ENCODE data around the gene ANO10.

ANO10 gene

GRCh38 chr3:43426388-43426787 lies 195.4 kb downstream of the ANO10 start:
- H3K27me3 ChIP-seq, result no peaks in the 10 kb centered on the region
- peaks cover 0 to 10% (median 0%) of the 10 kb centered on the region in 11 experiments; a peak in 5 of 22 replicates for H3K9me3 ChIP-seq (replicated peaks in 1 of 11)
- no peaks in the 10 kb centered on the region for H4K20me1 ChIP-seq
- no peak overlapping the region for H3K27ac ChIP-seq
- H3K4me3 ChIP-seq, result no peak overlapping the region
- no peak overlapping the region for H3K4me2 ChIP-seq
- H3K9ac ChIP-seq, result no peak overlapping the region
- peaks cover 0 to 11% (median 0%) of the 10 kb centered on the region in 11 experiments; a peak in 7 of 22 replicates for H3K36me3 ChIP-seq
- no peak for TF ChIP-seq Cebpa-rat (IDR thresholded peaks at IDR 0.05)
- H3K4me1 ChIP-seq, result no peaks in the 10 kb centered on the region

DNA sequence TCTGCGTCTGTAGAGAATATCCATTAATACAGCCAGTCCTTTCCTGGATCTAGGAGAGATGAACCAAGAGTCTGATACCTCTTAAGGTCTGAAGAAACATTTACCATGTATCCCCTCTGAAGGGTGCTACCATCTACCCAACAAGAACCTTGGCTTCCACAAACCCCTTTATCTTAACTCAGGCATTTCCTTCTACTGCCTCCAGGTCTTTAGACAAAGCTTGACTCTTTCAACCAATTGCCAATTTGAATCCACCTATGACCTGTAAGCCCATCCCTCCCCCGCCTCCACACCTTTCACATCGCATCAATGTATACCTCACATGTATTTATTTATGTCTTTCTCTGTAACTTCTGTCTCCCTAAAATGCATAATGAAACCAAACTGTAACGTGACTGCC lies 196.0 kb downstream of the ANO10 start:
- H3K27ac ChIP-seq, result no peak overlapping the region
- no peak for TF ChIP-seq Cebpa-rat (IDR thresholded peaks at IDR 0.05)

GRCh38 chr3:43423639-43424038 lies 198.2 kb downstream of the ANO10 start:
- Histone ChIP-seq H3K36me3 (peaks cover 0 to 10% (median 0%) of the 10 kb centered on the region in 11 experiments; a peak in 3 of 22 replicates), H3K27ac (no peak overlapping the region), H3K9ac (no peak overlapping the region), H3K9me3 (replicated peaks in 1 of 11) (peaks cover 0 to 10% (median 0%) of the 10 kb centered on the region in 11 experiments; a peak in 5 of 22 replicates), H3K4me2 (no peak overlapping the region), H4K20me1 (no peaks in the 10 kb centered on the region), H3K27me3 (no peaks in the 10 kb centered on the region), H3K4me1 (no peaks in the 10 kb centered on the region), H3K4me3 (no peak overlapping the region)
- TF ChIP-seq Cebpa-rat (IDR thresholded peaks at IDR 0.05), result no peak

More for the DNA sequence above, 196.0 kb downstream of the ANO10 start:
- Histone ChIP-seq H3K9me3 (replicated peaks in 1 of 11) (peaks cover 0 to 10% (median 0%) of the 10 kb centered on the region in 11 experiments; a peak in 5 of 22 replicates), H4K20me1 (no peaks in the 10 kb centered on the region), H3K4me2 (no peak overlapping the region), H3K27me3 (no peaks in the 10 kb centered on the region), H3K4me3 (no peak overlapping the region), H3K36me3 (peaks cover 0 to 9% (median 0%) of the 10 kb centered on the region in 11 experiments; a peak in 3 of 22 replicates), H3K9ac (no peak overlapping the region), H3K4me1 (no peaks in the 10 kb centered on the region)

DNA sequence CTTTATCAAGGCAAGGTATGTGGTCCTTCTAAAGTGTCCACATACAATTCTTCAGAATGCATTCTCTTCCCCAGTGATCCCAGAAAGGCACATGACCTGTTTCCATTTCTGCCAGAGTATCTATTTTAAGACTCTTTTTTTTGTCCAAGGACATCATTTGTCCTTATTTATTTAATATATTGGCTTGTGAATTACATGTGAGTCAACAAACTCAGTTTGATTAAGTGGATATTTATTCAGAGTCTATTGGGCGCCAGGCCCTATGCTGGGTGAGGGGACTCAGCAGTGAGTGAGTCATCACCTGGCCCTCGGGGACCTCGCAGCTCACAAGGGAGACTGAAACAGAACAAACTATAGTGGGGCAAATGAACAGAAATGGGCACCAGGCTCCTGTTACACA lies 198.7 kb downstream of the ANO10 start:
- H3K4me2 ChIP-seq, result no peak overlapping the region
- H3K27me3 ChIP-seq, result no peaks in the 10 kb centered on the region
- H3K9ac ChIP-seq, result no peak overlapping the region
- no peak for TF ChIP-seq Cebpa-rat (IDR thresholded peaks at IDR 0.05)
- H3K27ac ChIP-seq, result no peak overlapping the region
- H3K9me3 ChIP-seq (replicated peaks in 1 of 11), result peaks cover 0 to 10% (median 0%) of the 10 kb centered on the region in 11 experiments; a peak in 5 of 22 replicates
- H3K4me3 ChIP-seq, result no peak overlapping the region
- peaks cover 0 to 10% (median 0%) of the 10 kb centered on the region in 11 experiments; a peak in 3 of 22 replicates for H3K36me3 ChIP-seq
- H4K20me1 ChIP-seq, result no peaks in the 10 kb centered on the region
- no peaks in the 10 kb centered on the region for H3K4me1 ChIP-seq

DNA sequence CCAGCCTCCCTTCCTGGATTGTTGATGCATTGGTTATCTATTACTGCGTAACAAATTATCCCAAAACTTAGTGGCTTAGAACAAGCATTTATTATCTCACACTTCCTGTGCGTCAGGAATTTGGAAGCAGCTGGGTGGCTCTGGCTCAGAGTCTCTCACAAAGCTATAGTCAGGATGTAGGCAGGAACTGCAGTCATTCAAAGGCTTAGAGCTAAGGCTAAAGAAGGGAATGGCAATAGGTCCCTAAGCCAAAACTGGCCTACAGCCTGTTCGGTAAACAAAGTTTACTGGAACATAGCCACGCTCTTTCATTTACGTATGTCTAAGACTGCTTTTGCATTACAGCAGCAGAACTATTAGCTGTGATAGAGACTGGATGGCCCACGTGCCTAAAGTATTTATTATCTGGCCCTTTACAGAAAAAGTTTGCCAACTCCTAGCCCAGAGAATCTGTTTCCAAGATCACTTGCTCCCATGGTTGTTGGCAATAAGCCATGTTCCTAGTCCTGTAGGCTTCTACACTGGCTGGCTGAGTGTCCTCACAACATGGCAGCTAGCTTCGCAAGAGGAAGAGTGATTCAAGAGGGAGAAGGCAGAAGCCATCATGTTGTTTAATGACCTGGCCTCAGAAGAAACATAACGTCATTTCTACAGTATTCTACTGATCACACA lies 203.1 kb downstream of the ANO10 start:
- TF ChIP-seq Cebpa-rat (IDR thresholded peaks at IDR 0.05), result no peak
- no peak overlapping the region for H3K9ac ChIP-seq
- no peak overlapping the region for H3K4me3 ChIP-seq
- no peak overlapping the region for H3K27ac ChIP-seq
- H3K36me3 ChIP-seq, result peaks cover 0 to 5% (median 0%) of the 10 kb centered on the region in 11 experiments; a peak in 1 of 22 replicates
- H4K20me1 ChIP-seq, result no peaks in the 10 kb centered on the region
- H3K27me3 ChIP-seq, result no peaks in the 10 kb centered on the region
- H3K4me2 ChIP-seq, result no peak overlapping the region
- no peaks in the 10 kb centered on the region for H3K9me3 ChIP-seq (replicated peaks in 1 of 11)
- H3K4me1 ChIP-seq, result no peaks in the 10 kb centered on the region

DNA sequence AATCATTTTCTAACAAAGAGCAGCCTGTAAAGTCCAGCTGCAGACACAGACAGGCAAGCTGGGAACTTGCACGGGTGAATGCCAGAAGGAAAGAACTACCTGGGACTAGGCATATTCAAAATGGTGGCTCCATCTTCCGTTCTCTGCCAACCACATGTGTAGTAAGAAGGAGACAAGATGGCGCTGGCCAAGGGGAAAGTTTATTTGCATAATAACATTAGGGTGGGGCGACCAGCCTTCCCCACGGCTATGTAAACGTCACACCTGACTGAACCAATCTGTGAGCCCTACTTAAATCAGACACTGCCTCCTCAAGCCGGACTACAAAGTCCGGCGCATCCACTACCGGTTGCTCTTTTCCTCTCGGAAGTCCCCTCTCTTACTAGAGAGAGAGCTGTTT lies 204.7 kb downstream of the ANO10 start:
- Histone ChIP-seq H4K20me1 (no peaks in the 10 kb centered on the region), H3K27ac (no peak overlapping the region), H3K4me1 (peaks cover 0 to 12% (median 7%) of the 10 kb centered on the region in 10 experiments; a peak in 9 of 20 replicates), H3K4me3 (no peak overlapping the region), H3K9me3 (replicated peaks in 1 of 11) (no peaks in the 10 kb centered on the region), H3K36me3 (peaks cover 0 to 5% (median 0%) of the 10 kb centered on the region in 11 experiments; a peak in 1 of 22 replicates), H3K4me2 (no peak overlapping the region), H3K27me3 (no peaks in the 10 kb centered on the region), H3K9ac (no peak overlapping the region)
- no peak for TF ChIP-seq Cebpa-rat (IDR thresholded peaks at IDR 0.05)

GRCh38 chr3:43415088-43415487 lies 206.7 kb downstream of the ANO10 start:
- no peak overlapping the region for H3K4me2 ChIP-seq
- TF ChIP-seq Cebpa-rat (IDR thresholded peaks at IDR 0.05), result no peak
- no peak overlapping the region for H3K27ac ChIP-seq
- no peak overlapping the region for H3K4me3 ChIP-seq
- no peaks in the 10 kb centered on the region for H3K27me3 ChIP-seq
- H3K9me3 ChIP-seq (replicated peaks in 1 of 11), result no peaks in the 10 kb centered on the region
- H4K20me1 ChIP-seq, result no peaks in the 10 kb centered on the region
- no peaks in the 10 kb centered on the region; a peak in 1 of 22 replicates for H3K36me3 ChIP-seq
- H3K9ac ChIP-seq, result no peak overlapping the region
- H3K4me1 ChIP-seq, result peaks cover 0 to 13% (median 7%) of the 10 kb centered on the region in 10 experiments; a peak in 9 of 20 replicates

DNA sequence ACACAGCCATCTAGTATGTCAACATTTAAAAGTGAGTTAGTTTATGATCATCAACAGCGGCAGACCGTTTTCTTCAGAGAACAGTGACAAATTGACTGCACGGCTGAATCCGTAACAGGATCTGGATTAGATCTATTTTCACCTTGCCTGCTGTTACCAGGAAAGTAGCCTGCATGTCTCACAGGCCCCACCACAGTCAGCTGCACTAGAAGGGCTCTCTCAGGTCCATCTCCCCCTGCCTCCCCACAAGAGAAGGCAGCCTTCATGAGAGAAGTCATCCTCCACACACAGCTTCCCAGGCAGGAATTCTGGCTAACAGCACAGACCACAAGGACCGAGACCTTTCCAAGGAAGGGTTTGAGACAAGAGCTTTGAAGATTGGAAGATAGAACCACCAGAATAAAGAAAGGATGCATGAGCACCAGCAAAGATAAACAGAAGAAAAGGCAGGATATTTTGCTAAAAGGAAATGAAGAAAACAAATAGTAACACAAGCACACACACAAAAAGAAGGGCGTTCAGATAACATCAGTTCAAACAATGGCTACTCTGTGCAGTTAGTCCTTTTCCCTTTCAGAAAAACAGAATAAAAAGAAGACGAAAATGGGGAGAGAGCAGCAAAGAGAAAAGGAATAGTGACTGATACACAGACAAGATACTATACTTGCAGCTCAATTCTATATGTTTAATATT lies 208.0 kb downstream of the ANO10 start:
- no peaks in the 10 kb centered on the region for H3K27me3 ChIP-seq
- H3K27ac ChIP-seq, result no peak overlapping the region
- no peaks in the 10 kb centered on the region for H3K9me3 ChIP-seq (replicated peaks in 1 of 11)
- H3K4me2 ChIP-seq, result no peak overlapping the region
- no peaks in the 10 kb centered on the region for H4K20me1 ChIP-seq
- H3K36me3 ChIP-seq, result no peaks in the 10 kb centered on the region; a peak in 1 of 22 replicates
- TF ChIP-seq Cebpa-rat (IDR thresholded peaks at IDR 0.05), result no peak
- H3K4me1 ChIP-seq, result peaks cover 0 to 13% (median 7%) of the 10 kb centered on the region in 10 experiments; a peak in 9 of 20 replicates
- no peak overlapping the region for H3K9ac ChIP-seq
- H3K4me3 ChIP-seq, result no peak overlapping the region

DNA sequence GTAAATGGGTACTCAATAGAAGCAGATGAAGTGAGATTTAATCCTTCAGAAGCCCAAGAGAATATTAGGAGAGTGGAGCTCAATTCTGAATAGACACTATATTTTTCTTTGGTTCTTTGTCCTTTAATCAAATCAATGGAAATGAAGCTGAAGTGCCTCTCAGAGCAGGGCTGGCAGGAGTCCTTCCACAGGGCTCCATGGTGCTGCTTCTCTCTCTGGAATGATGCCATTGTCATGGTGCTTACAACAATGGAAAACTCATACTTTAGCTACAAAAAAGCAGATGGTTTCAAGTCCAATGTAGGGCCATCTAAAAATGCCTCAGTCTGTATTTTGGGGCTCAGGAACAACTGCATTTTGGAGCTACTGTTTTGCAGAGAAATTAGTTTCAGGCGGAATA lies 210.4 kb downstream of the ANO10 start:
- H3K4me3 ChIP-seq, result no peak overlapping the region

More for the DNA sequence above, 210.4 kb downstream of the ANO10 start:
- Histone ChIP-seq H3K4me2 (no peak overlapping the region), H3K9me3 (replicated peaks in 1 of 11) (no peaks in the 10 kb centered on the region), H3K4me1 (peaks cover 0 to 13% (median 7%) of the 10 kb centered on the region in 10 experiments; a peak in 11 of 20 replicates), H3K27me3 (no peaks in the 10 kb centered on the region), H3K9ac (no peak overlapping the region), H3K36me3 (peaks cover 0 to 5% (median 0%) of the 10 kb centered on the region in 11 experiments; a peak in 1 of 22 replicates), H3K27ac (no peak overlapping the region), H4K20me1 (no peaks in the 10 kb centered on the region)
- TF ChIP-seq Cebpa-rat (IDR thresholded peaks at IDR 0.05), result no peak

Measured in BLaER1 treated with 17β-estradiol and CSF1 and Interleukin-3, amounts not matched to agents 10 nM and 100 nM (cell line).